GM18909 (cell line): Measurements from ENCODE around the gene SPRED3.
"Not testable (repeated sequence)": the region's sequence is repeated elsewhere in the genome, so short reads cannot be mapped to it uniquely, and the experiment has no call there.

Experiments used
- ATAC-seq: cut with Tn5 transposase; IDR thresholded peaks from one replicate; pipeline ENCODE4 v1.9.1; 2021; ENCODE audit warnings: mild to moderate bottlenecking; ENCODE audit not compliant: unreplicated experiment, poor library complexity

SPRED3 gene

DNA sequence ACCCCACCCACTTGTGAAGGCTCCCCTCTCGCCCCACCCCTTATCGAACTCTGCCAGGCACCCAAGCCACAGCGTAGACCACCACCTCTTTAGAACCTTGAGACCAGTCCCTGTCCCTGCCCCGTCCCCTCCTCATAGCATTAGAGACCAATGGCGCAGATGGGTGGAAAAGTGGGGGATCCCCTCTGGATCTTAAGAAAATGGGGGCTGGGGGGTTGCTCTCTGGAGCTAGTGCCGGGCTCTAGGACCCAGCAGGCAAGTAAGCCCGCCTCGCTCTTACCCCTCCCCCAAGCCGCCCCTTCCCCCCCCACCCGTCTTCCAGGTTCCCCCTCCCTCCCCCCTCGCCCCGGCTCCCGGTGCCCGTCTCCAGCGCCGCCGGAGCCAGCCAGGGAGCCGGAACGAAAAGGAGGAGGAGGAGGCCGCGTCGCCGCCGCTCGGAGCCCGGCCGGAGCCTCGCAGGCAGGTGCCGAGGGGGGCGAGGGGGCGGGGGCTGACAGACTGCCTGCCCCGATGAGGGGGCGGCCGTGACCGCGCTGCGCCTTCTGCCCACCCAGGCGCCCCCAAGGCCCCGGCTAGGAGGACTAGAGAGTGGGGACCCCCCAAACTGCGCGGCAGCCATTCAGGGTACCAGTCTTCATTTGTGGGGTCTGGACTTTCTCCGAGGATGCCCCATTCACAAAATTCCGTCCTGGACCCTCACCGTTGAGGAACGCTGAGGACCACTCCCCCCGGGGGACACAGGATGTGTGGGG is at the start of gene SPRED3:
Gene SPRED3 (plus strand): TSS at position 349 of the 752 bp plus-strand sequence. CDS start 1,606 bp downstream, outside the sequence.
- no peak for ATAC-seq

GRCh38 chr19:38339011-38339410 is 49.5 kb upstream of the SPRED3 start:
- not testable (repeated sequence) for ATAC-seq

- ATAC-seq = no peak
Observed at GRCh38 chr19:38340927-38341326, 47.6 kb upstream of the SPRED3 start.

- no peak for ATAC-seq
Observed at GRCh38 chr19:38346837-38347236, 41.7 kb upstream of the SPRED3 start.

DNA sequence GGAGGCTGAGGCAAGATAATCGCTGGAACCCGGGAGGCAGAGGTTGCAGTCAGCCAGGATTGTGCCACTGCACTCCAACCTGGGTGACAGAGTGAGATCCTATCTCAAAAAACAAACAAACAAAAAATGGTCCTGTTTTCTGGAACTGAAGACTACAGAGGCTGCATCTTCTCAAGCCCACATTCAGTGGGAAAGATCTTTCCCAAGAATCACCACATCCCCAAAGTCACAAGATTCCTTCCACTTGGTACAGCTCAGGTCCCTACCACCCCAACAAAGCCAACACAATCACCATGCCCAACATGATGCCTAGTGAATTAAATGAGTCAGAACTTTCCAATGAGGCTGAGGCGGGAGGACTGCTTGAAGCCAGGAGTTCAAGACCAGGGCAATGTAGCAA is 37.6 kb upstream of the SPRED3 start:
- no peak for ATAC-seq

DNA sequence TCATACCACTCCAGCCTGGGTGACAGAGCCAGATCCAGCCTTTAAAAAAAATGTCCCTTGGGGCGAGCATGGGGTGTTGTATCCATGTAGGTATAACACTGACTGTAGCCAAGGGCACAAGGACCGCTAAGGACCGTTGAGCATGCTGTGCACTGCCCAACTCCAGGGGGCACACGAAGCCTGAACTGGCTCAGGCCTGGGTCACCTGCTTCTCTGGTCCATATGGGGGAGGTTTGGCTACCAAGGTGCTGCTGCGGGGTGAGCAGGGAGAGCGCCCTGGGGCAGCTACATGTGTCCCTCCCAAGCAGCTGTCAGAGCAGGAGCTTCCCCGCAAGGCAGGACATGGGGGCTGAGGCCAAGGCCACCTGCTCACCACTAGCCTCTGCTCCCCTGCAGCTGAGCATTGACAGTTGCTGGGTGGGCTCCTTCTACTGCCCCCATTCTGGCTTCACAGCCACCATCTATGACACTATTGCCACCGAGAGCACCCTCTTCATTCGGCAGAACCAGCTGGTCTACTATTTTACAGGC is 36.6 kb upstream of the SPRED3 start:
- ATAC-seq = no peak

GRCh38 chr19:38352611-38353010 is 35.9 kb upstream of the SPRED3 start:
- no peak for ATAC-seq

- ATAC-seq = no peak
Observed at GRCh38 chr19:38355728-38356725, 32.5 kb upstream of the SPRED3 start.

DNA sequence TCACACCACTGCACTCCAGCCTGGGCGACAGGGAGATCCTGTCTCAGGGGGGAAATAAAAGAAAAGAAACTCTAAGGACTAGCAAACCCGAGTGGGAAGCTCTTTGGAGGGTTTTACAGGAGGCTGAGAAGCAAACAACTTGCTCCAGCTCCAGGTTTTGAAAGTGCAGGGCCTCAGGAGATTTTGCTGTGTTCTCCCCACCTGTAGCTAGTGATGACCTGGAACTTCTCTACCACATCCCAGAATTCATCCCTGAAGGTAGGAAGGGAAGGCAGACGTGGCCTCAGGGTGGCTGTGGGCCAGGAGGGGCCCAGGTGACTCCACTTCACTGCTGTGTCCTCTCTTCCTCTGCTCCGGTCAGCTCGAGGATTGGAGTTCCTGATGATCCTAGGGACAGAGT is 30.4 kb upstream of the SPRED3 start:
- no peak for ATAC-seq

DNA sequence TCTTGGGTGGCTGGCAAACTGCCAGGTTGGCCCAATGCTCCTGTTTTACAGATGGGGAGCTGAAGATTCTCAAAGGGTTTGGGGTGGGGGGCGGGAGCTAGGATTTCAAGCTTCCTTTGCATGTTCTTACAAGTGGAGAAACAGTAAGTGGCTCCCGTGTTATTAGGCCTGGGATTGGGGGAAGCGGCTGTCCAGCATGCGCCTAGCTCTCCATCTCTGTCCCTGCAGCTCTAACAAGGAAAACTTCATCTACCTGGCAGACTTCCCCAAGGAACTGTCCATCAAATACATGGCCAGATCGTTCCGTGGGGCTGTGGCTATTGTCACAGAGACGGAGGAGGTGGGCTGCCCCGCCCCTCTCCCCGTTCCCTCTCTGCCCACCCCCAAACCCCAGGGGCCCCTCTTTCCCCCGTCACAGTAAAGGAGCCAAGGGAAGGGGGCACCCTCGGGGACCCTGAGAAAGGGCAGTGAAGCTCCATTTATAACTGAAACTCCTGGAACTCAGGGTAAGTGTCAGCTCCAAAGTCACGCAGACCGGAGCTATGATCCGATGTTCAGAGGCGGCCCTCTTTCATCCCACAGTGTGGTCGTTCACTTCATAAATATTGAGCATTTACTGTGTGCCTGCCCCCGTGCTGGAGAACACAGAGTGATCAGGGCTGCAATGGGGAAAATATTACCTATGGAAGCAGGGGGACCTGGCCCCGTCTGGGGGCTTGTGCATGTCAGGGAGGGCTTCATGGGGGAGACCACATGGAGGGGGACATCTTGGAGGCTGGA is 29.1 kb upstream of the SPRED3 start:
- no peak for ATAC-seq

GRCh38 chr19:38360351-38360750 is 28.1 kb upstream of the SPRED3 start:
- ATAC-seq = no peak

- ATAC-seq = no peak
Observed at GRCh38 chr19:38360839-38361631, 27.5 kb upstream of the SPRED3 start.

DNA sequence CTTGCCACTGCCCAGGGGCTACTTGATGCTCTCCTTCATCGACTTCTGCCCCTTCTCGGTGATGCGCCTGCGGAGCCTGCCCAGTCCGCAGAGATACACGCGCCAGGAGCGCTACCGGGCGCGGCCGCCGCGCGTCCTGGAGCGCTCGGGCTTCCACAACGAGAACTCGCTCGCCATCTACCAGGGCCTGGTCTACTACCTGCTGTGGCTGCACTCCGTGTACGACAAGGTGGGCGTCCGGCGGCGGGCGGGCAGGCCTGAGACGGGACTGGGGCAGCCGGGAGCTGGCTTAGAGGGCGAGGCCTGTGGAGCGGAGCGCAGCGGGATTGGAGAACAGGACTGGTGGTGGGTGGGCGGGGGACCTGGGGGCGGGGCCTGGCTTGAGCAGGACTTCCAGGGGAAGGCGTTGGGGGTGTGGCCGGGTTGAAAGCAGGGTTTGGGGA is 26.8 kb upstream of the SPRED3 start:
- ATAC-seq = no peak

- ATAC-seq = no peak
Observed at GRCh38 chr19:38362076-38362945, 26.2 kb upstream of the SPRED3 start.

GRCh38 chr19:38362946-38363688 is 25.4 kb upstream of the SPRED3 start:
- not testable (repeated sequence) for ATAC-seq

DNA sequence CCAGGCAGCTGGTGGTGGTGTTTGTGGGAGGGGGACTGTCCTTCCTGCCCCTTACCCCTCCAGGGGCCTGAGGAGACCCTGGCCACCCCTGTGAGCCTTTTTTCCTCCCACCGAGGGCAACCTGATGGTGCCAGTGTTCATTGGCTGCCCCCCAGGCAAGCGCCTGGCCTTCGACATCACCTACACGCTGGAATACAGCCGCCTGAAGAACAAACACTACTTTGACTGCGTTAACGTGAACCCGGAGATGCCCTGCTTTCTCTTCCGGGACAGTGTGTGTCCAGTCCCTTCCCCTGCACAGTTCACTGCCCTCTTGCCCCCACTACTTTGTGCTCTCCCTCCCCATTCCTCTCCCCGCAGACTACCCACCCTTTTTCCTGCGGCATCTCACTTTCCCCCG is 21.5 kb upstream of the SPRED3 start:
- no peak for ATAC-seq

DNA sequence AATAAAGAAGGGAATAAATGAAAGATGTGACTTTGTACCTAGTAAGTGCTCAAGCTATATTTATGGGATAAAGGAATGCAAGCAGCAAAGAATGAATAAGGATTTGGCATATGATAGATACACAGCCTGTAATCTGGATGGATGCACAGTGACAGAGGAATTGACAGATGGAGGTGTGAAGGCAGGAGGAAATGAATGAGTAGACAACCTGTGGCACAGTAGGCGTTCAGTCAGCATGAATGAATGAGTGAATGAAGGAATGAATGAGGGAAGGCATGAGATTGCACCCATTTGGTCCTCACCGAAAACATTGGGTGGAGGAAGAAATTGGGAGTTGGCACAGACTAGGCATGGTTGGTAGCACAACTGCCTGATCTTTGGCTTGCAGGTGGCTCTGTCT is 18.9 kb upstream of the SPRED3 start:
- ATAC-seq = no peak

GRCh38 chr19:38370299-38370698 is 18.2 kb upstream of the SPRED3 start:
- no peak for ATAC-seq
